GM18498 (cell line): ENCODE data around the gene PPP4R1.

Source experiments
- ATAC-seq: cut with Tn5 transposase; IDR thresholded peaks from one replicate; pipeline ENCODE4 v1.9.1; 2021; ENCODE audit warnings: mild to moderate bottlenecking, moderate library complexity; ENCODE audit not compliant: unreplicated experiment

The PPP4R1 gene

DNA sequence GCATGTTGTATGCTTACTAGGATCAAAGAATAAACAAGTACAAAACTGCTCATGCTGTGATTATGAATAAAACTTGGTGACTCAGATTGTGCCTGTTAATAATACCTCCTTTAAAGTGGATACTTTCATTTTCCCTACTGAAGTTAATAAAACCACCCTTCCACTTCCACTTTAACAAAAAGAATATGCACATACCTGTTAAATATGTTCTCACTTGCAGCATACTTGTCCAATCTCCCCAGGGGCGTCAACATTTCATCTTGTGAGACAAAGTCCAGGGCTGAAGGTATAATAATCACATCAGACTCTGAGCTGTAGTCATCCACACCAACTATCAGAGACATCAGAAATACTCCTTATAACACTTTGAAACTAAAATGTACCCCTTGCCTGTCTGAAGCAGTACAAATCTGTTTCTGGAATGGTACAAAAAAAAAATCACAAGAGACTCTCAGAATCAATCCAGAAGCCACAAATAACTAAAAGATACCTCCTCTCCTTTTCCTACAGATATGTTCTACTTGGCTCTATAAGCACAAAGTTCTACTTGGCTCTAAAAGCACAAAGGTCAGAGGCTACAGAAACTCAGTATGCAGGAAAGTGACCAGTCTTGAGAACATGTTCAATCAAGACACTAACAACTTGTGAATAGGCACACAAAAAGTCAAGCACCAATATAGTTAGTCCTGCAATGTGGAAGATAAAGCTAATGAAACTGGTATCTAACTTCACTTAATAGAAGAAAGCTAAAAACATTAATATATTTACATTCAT, 19.3 kb downstream of the PPP4R1 start:
- no peak for ATAC-seq

DNA sequence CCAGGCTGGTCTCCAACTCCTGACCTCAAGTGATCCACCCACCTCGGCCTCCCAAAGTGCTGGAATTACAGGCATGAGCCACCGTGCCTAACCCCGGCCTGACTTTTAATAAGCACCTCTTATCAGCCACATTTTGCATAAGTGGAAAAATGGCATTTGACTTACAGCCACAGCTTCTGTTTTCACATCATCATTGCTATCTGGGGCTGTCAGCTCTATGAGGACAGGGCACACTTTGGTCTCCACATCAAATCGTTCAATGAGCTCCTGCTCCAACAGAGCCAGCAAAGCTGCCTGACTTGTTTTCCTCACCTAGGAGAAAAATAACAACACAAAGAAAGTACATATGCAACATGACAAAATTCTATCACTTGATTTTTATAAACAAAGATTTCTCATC, 26.4 kb downstream of the PPP4R1 start:
- ATAC-seq = no peak

DNA sequence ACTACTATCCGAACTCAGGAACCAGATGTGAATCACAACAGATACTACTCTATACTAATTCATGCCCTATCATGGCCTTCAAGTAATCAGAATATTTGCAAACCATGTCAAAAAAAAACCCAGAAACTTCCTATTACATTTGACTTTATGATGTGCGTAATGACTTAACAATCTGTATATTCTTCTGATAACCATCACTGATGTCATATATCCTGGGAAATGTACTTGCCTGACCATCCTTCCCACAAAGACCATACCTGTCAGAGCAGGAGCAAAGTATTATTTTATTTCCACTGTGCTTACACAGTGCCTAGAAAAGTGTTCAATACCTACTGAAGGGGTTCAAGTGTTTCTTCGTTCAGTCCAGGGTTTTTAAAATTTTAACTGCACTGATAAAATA, 27.5 kb downstream of the PPP4R1 start:
- no peak for ATAC-seq

DNA sequence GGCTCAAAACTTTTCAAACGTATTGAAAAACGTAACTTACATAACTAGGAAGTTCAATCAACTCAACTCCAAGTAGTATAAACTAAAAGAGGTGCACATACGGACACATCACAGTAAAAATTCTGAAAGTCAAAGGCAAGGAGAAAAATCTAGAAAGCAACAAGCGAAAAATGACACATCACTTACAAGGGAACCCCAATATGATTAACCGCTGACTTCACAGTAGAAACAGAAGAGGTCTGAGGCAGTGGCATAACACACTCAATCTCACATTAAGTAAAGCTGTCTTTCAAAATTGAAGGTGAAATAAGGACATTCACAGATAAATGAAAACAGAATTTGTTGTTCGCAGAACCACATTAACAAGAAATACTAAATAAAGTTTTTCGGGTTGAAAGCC, 32.7 kb downstream of the PPP4R1 start:
- no peak for ATAC-seq

DNA sequence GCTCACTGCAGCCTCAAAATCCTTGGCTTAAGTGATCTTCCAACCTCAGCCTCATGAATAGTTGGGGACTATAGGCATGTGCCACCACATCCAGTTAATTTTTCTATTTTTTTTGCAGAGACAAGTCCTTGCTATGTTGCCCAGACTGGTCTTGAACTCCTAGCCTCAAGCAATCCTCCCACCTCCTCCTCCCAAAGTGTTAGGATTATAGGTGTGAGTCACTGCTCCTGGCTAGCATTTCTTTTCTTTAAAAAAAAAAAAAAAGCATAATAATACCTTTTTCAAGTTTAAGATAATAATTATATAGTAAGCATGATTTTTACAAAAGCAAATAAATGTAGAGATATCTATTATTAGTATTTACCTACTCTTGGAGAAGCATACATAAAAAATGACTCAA, 36.1 kb downstream of the PPP4R1 start:
- no peak for ATAC-seq

DNA sequence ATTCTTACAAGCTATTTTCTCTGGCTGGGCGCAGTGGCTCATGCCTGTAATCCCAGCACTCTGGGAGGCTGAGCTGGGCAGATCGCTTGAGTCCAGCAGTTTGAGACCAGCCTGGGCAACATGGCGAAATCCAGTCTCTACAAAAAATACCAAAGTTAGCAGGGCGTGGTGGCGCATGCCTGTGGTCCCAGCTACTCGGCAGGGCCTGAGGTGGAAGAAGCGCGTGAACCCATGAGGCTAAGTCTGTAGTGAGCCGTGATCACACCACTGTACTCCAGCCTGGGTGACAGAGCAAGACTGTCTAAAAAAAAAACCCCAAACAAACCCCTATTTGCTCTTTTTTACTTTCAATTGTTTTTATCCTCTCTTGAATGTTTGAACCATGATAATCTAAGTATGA, 37.0 kb downstream of the PPP4R1 start:
- ATAC-seq = no peak

DNA sequence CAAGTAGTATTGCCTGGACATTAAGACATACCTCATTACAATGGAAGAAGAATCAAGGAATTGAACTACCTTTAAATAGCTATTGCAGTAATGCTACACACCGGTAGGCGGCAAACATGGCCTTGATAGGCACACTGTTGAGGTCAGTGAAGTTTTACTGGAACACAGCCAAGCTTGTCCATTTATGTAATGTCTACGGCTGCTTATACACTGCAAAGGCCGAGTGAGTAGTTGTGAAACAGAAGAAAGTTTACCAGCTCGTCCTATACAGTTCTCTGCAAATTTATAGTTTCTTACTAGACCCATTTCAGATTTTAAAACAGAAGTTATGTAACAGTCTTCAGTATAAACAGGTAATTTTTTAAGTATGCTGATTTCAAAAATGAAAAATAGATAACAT, 38.8 kb downstream of the PPP4R1 start:
- ATAC-seq = no peak

DNA sequence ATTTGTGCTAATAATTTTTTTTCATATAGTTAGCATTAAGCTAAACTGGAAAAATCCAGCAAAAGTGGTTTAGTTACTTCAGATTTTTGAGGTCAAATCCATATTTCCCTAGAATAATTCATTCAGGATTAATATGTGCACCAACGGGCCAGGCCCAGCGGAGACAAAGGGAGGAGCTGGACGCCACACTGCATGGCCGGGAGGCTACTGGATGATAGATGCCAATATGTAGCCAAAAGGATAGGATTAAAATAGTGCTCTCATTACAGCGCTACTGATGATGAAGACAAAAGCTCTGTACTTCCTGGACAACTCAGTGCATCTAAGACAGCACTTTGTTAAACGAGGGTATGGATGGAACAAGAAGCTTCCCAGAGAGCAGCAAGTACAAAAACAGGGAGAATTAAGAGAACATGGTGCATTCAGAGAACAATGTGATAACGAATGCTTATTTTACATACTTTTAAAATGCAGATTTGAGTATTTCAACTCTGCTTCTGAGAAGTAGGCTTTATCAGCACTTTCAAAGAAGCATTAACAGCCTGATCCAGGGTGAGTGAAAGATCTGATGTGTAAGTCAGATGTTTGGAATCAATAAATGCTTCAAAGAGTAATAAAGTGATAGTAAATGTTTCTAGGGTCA, 39.8 kb downstream of the PPP4R1 start:
- ATAC-seq = no peak

DNA sequence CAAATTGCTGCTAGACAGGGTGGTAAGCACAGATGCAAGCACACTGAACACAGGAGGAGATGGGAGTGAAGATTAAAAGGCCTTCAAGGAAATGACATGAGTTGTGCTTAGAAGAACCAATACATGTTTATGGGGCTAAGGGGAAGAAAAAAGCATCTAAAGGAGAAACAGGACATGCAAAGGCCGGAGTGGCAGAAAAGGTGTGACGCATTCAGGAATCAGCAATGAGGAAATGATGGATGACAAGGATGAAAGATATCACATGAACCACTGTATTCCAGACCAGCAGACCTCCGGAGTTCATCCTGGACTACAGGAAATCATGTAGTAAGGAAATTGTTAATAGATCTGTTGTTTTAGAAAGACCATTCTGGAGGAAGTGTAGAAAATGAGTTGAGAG, 42.8 kb downstream of the PPP4R1 start:
- no peak for ATAC-seq

DNA sequence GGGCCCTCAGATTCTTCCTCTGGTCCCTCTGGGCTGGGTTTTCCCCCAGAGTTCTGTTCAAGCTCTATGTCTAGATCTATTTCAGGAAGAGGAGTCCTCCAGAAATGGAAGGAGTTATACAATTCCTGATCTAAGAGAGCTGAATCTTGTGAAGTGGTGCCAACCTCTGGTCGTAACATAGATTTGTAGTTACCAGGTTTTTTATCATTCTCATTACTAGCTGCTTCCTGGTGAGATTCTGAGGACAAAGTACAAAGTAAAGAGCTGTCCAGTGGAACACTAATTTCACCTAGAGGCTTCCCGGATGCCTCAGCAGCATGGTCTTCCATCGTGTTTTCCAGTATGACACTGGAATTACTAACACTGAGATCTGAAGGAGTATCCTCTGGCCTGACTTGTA, 44.1 kb downstream of the PPP4R1 start:
- no peak for ATAC-seq

DNA sequence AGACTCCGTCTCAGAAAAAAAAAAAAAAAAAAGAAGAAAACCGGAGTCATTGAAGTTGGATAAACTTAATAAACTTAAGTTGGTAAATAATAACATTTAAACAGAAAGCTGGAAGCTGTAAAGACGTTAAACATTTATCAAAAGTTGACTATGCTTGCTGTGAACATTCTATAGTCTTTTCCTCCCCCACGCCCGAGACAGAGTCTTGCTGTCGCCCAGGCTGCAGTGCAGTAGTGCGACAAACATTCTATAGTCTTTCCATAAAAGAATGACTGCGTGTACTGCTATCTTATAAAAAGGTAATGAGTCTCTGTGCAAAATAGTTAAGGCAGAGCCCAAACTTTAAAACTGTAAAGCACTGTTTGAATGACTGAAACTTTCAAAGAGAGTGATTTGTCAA, 45.2 kb downstream of the PPP4R1 start:
- no peak for ATAC-seq

DNA sequence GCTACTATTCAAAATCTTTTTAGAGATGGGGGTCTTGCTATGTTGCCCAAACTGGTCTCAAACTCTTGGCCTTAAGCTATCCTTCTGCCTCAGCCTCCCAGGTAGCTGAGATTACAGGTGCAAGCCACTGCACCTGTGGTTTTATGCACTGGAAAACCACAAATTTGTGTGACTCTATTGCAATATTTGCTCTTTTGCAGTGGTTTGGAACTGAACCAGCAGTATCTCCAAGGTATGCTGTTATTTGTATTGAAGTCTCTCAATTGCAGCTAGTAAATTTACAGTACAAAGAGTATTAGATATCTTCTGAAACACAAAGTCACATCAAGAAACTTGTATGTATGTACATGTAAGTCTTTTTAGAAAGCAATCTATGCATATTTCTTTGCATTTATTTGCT, 46.2 kb downstream of the PPP4R1 start:
- no peak for ATAC-seq

DNA sequence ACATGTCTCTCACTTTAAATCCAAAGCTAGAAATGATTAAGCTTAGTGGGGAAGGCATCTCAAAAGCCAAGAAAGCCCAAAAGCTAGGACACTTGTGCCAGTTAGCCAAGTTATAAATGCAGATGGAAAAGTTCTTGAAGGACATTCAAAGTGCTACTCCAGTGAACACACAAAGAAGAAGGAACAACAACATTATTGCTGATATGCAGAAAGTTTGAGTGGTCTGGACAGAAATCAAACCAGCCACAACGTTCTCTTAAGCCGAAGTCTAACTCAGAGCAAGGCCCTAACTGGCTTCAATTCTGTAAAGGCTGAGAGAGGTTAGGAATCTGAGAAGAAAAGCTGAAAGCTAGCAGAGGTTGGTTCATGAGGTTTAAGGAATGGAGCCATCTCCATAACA, 49.0 kb downstream of the PPP4R1 start:
- no peak for ATAC-seq

DNA sequence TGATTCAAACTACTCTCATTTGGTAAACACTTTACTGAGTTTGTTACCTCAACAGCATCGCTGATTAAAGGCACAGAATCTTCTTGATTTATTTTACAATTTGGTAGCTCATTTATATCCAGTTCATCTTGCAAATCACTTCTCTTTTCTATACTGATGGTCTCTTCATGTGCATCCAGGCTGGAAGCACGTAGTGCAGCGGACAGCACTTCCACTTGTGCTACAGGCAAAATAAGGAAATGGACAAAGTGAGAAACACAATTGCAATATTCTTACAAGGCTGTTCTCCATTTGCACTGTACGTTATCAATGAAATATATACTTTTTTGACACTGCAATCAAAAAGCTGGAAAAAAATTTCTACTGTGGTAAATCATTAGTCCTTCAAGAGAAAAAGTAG, 51.0 kb downstream of the PPP4R1 start:
- ATAC-seq = no peak

DNA sequence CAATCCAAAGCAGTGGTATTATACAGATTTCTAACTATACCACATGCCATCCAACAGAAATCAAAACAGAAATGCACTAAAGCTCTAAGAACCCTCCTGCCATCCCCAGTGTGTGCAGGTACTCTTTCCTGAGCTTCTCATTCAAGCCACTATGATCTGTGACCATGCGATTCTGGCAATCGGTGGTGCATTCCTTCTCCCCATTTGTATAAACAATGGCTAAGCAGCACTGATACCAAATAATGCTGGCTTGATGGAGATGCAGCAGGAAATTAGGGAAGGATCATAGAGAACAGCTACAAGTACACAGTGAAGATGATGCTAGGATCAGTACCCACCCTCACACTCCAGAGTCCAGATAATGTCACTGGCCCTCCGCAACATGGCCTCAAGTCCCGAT, 51.8 kb downstream of the PPP4R1 start:
- ATAC-seq = no peak

DNA sequence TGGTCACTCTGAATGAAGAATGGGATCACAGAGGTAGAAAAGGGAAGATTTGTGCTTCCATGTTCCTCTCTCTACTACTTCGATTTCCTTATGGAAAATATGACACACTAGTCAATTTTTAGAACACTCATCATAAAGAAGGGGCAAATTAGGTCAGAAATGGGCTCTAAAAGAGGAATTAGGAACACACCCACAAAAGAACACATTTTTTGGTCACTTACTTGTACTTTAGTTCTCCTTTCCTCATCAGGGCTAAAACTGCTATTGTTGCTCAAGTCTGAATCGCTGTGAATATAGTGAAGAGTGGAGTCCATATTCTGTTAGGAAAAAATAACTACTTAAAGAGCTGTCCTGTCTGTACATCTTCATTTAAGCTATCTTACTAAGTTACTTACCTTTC, 52.6 kb downstream of the PPP4R1 start:
- ATAC-seq = no peak

DNA sequence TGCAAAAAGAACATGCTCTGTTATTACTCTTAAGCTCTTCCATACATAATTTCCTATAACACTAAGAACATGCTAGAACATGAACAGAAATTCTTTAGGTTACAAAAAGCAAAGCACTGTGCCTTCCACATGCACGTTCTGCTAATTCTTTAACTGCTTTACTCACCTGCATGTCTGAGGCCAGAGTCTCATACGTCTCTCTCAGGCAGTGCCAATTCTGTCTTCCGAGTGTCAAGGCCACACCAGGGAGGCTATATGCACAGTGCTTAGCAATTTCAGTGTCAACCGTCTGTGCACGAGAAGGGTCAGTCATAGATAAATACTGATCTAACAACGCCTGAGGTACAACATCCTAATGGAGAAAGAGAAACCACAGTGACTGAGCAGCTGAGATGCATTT, 55.1 kb downstream of the PPP4R1 start:
- no peak for ATAC-seq

DNA sequence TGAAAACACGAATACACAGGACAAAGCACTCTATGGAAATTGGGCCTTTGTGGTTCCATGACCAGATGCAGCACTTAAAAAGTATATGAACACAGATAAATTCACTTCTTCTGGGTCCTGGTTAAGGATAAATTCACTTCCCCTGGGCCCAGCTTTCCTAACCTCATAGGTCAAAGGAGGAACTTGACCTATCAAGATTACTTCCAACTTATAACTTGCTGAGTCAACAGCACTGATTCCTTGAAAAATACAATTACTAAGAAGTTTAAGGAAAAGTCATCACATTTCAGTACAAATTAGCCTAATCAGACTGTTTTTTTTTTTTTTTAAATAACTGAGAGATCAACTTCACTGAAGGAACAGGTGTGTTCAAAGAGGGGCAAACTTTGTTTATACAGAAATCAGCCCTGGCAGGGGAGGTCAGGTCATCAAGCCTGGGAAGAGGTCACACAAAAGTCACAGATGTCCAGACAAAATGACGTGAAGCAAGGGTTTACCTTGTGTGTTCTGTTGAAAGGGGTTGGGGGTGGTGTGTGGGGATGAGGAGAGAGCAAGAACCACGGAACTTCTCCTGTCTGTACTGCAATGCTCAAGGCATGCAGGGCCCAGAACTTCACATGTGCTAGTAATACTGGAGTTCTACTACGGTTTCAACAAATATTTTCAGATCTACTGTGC, 55.8 kb downstream of the PPP4R1 start:
- no peak for ATAC-seq

DNA sequence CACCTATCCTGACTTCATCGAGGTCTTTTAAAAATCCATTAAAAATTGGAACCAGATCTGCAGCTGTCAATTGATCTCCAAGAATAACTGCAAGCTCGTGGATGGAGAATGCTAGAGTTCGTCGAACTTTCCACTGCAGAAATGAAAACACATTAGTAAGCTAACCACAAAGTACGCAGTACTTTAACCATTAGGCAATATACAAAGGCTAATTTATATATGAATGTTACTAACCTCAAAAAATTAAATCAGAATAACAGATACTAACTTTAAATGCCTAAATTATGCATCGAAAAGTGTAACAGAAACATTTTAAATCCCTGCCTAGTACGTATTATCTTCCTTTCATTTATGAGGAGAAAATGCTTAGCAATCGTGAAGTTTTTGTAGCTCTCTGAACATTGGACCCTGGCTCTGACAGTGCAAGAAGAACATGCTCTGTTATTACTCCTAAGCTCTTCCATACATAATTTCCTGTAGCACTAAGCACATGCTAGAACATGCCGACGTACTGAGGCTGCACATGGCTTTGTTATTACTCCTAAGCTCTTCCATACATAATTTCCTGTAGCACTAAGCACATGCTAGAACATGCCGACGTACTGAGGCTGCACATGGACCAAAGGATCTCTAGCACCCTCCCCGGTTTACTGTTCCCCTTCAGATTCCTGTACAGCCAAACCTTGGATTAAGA, 57.0 kb downstream of the PPP4R1 start:
- no peak for ATAC-seq

DNA sequence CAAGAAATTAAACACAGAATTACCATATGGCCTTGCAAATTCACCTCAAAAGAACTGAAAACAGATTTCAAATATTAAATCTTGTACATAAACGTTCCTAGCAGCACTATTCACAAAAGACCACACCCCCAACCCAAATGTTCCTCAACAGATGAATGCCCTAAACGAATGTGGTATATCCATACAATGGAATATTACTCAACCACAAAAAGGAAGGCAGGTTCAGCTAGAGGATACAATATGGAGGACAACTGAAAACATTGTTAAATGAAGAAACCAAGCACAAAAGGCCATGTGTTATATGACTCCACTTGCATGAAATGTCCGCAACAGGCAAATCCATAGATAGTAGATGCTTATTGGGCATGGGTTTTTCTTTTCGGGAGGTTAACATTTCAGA, 61.7 kb downstream of the PPP4R1 start:
- ATAC-seq = no peak

DNA sequence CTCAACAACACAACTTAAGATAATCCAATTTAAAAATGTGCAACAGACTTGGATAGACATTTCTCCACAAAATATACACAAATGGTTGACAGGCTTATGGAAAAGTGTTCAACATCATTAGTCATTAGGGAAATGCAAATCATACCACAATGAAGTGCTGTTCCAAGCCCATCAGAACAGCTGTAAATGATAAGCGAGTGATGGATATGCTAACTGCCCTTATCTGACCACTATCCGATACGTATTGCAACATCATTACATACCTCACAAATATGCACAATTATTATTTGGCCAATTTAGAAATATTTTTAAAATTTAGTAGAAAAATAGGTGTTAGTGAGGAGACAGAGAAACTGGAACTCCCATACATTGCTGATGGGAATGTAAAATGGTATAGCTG, 62.2 kb downstream of the PPP4R1 start:
- ATAC-seq = no peak

DNA sequence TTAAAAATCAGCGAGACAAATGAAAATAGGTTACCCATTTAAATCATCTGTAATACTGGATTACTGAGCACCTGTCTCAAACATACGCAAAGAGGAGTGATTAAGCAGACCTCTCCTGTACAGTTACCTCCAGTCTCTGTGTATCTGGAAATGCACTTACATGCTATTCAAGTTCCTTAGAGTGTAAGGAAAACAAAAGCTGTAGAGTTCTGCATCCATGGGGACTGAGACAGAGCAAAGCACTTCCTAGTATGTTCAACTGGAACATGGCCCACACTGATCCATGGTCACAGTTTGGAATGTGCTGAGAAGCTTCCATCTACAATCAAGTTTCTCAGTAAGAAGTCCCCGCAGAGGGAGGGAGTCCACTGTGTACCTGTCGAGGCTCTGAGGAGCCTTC, 63.9 kb downstream of the PPP4R1 start:
- no peak for ATAC-seq
